Epidermal melanocyte (primary cell): ENCODE measurements around the gene FBXO22.

ENCODE experiments used
- DNase-seq: peaks from one replicate; pipeline ENCODE4 v3.0.0; 2011; ENCODE audit warnings: low spot score; ENCODE audit not compliant: insufficient read length

The FBXO22 gene

DNA sequence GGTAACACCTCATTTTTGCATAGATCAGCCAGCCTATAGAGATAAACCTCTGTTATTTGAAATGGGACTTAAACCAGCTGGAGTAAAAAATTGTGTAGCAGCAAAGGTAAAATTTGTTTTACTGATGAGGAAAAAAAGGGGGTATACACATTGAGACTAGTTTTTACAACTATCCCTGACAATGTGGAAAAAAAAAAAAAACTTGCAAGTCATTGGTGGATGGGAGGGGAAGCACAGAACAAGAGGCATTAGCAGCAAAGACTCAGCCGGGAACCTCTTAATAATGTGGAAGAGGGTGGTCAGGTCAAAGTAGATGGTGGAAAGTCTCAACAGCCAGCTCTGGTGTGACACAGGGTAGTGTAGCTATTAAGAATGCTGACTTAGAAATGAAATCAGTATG is 14.5 kb downstream of the FBXO22 start:
- DNase-seq, result no peak

DNA sequence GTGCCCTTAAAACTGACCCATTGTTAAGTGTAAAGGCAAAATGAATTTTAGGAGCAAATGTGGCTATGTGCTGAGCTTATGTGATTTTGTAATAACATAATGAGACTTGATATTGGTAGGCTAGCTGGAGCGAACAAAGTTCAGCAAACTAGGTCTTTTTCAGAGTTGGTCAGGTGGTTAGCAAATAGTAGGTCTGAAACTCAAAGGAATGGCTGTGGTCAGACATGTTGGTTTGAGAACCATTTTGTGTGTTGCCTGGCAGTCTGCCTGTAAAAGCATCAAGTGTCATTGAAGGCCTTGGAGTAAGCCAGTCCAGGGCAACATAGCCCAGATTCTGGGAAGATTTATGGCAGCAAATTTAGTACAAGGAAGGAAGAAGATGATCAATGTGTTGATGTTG is 16.4 kb downstream of the FBXO22 start:
- DNase-seq, result no peak

DNA sequence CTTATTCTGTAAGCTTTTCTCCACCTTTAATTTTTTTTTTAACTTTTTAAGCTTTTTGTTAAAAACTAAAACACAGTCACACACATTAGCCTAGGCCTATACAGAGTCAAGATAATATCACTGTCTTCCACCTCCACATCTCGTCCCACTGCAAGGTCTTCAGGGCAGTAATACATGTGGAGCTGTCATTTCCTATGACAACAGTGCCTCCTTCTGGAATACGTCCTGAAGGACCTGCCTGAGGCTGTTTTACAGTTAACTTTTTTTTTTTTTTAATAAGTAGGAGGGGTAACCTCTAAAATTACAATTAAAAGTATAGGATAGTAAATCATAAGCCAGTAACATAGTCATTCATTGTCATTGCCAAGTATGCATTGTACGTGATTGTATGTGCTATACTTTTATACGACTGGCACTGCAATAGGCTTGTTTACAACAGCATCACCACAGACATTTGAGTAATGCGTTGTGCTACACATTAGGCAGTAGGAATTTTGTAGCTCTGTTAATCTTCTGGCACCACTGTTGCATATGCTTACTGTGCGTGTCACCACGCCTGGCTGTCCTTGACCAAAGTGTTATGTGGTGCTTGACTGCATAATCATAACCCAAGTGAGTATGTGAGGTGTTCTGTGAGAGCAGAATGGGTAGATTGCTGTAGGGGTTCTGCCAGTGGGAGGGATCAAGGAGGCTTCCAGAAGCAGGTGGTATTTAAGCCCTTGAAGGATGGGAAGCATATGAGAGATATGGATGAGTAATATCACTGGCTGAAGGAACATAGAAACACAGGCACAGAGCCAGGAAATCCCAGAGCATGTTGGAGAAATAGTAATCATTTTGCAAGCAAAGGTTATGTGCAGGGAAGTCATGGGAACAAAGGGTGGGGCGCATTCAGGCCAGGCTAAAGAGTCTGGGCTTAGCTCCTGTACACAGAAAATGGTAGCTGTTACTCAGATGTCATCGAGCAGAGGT is 18.3 kb downstream of the FBXO22 start:
- no peak for DNase-seq

GRCh38 chr15:75923756-75924155 is 20.1 kb downstream of the FBXO22 start:
- no peak for DNase-seq

- no peak for DNase-seq
Measured at GRCh38 chr15:75924576-75924975, 20.9 kb downstream of the FBXO22 start.

DNA sequence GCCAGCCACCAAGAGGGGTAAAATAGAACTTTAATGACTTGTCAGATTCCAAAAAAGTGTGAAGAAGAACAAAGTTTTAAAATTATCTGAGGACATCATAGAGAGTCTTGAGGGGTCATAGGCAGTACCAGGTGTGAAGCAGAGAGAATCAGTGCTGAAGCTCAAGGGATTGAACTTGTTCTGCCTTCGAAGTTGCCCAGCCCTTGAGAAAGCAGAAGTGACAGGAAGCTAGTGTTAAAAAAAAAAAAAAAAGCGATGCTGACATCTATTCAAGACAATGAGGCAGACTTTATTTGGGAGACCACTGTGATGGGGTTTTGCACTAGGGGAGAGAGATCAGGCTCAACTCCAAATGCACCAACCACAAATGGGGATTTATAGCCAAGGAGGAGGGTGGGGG is 21.8 kb downstream of the FBXO22 start:
- DNase-seq, result no peak

GRCh38 chr15:75926931-75927330 is 23.3 kb downstream of the FBXO22 start:
- DNase-seq, result no peak

DNA sequence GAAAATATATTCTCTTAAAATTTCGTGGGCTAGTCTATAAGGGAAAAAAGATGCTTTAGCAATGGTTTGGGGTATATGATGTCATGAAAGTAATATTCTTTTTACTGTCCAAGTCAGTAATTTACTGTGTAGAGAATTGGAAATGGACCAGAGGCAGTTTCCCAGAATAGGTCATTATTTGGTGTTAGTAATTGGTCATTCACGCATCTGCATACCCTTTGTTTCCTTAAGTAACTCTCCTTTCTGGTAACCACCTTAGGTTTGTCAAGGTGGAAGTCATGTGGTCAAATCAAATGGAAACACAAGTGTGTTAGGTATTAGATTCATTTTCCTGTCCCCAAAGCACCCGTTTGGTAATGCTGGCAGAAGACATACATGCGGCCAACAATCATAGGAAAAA is 23.9 kb downstream of the FBXO22 start:
- DNase-seq, result no peak

DNA sequence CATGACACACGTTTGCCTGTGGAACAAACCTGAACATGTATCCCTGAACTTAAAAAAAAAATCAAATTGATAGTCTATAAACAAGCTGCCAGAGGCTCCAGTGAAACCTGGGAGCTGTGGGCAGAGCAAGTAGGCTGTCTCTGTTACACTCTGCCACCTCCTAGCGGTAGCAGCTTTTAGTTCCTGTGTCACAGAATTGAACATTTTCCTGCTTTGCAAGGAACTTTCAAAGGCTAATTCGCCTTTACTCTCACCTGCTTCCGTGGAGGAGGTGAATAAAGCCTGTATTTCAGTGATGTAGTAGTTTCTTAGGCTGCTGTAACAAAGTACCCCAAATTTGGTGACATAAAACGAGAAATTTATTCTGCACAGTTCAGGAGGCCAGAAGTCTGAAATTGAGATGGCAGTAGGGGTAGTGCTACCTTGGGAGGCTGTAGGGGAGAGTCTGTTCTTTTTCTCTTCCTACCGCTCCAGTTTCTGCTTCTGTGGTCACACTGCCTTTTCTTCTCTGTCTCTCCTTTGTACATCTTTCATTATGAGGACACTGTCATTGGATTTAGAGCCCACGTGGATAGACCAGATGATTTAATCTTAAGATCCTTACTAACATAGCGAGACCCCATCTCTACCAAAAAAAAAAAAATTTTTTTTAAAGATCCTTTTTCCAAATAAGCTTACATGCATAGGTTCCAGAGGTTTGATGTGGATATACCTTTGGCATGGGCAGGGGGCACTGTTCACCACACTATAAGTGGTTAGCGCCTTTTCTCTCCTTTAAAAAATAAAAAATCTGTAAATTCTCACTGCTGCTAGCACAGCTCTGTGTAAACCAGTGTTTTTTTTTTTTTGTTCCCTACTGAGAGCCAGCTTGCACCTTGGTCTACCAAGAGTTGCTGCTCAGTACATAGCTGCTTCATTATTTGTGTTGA is 25.3 kb downstream of the FBXO22 start:
- no peak for DNase-seq

GRCh38 chr15:75929799-75930565 is 26.3 kb downstream of the FBXO22 start:
- no peak for DNase-seq

DNA sequence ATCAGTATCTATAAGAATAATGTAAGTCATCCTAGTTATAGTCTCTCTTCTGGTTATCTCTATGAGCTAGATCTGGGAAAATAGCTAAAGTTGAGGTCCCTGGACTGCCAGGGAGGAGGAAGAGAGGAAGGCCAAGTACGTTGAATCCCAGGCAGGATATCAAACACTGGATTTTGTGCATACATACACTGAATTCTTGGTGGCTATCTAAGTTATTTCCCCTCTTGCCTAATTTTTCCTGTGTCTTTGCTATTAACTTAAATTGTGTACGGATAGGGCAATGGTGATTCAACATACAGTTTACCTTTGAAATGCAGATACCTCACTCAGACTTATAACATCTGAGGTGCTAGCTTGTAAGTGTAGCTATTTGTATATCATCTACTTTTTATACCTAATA is 27.2 kb downstream of the FBXO22 start:
- no peak for DNase-seq

DNA sequence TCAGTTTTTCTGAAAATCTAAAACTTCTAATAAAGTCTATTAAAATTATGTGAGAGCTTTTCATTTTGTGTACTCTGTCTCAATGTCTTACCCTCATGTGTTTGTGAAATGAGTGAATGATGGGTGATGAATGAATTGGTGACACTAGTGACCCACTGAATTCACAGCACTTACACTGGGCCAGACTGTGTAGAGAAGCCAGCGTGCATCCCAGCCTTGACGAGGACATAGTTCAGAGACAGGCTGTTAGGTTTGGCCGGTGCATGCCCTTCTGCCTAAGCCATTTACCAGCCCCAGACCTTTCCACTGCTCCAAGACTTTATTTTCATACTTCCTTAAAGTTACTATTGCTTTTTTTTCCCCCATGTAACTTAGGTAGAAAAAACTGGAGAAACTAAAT is 38.8 kb downstream of the FBXO22 start:
- DNase-seq, result no peak

GRCh38 chr15:75943246-75943645 is 39.6 kb downstream of the FBXO22 start:
- no peak for DNase-seq

GRCh38 chr15:75943713-75944215 is 40.1 kb downstream of the FBXO22 start:
- DNase-seq, result no peak

GRCh38 chr15:75945953-75946352 is 42.3 kb downstream of the FBXO22 start:
- DNase-seq, result no peak

GRCh38 chr15:75947092-75947491 is 43.4 kb downstream of the FBXO22 start:
- no peak for DNase-seq

GRCh38 chr15:75948761-75949296 is 45.2 kb downstream of the FBXO22 start:
- DNase-seq, result no peak

DNA sequence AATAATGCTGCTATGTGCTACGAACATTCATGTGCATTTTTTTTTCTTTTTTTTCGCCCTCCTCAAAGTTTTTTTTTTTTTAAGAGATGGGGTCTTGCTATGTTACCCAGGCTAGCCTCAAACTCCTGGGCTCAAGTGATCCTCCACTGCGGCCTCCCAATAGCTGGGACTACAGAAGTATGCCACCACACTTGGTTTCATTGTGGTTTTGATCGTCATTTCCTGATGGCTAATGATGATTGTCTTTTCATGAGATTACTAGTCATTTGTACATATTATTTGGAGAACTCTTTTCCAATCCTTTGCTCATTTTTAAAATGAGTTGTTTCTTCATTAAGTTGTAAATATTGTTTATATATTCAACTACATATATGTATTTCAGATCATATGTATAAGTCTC is 48.8 kb downstream of the FBXO22 start:
- DNase-seq, result no peak

DNA sequence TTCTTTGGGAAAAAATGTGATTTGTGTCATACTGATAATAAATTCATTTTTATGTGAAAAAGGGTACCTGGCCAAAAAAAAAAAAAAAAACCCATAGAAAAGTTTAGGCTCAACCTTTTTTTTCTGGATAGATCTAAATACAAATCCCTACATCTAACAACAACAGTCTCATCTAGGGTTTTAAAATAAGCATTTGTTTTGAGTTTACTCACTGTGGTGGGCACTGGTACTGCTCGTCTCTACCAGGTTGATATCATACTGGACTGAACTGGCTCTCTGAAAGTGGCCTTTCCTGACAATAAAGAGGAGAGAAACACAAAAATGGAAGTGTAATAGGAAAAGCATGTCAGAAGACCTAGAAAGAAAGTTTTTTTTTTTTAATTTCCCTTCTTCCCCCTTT is 52.0 kb downstream of the FBXO22 start:
- DNase-seq, result no peak

GRCh38 chr15:75961331-75961730 is 57.7 kb downstream of the FBXO22 start:
- DNase-seq, result no peak

GRCh38 chr15:75966073-75966472 is 62.4 kb downstream of the FBXO22 start:
- DNase-seq, result no peak
